OCI-LY7 (cell line): ENCODE results near the gene CD55.

Experiments used
- CTCF ChIP-seq: fragments of 200-600 bp; sonication (generic); conservative IDR thresholded peaks from 2 replicates; pipeline ENCODE4 v1.5.1; 2014; ENCODE audit warnings: mild to moderate bottlenecking, antibody characterized with exemption, low read length, moderate library complexity, mixed read lengths
- EZH2phosphoT487 ChIP-seq: fragments of 200-600 bp; sonication (generic); IDR thresholded peaks from 2 replicates; pipeline ENCODE4 v1.6.1; 2018; ENCODE audit warnings: low read depth, borderline replicate concordance, mild to moderate bottlenecking, mixed run types, antibody characterized with exemption, low read length, moderate library complexity, mixed read lengths

- no peak for TF ChIP-seq CTCF
- TF ChIP-seq EZH2phosphoT487, result no peak
Observed at GRCh38 chr1:207316622-207317391, 4.7 kb upstream of the CD55 start.
